NCI-H2107 treated with DMSO at 0.1 percent for 48 hours (cell line): ENCODE results near the gene HTR3C.
A peak's percentile ranks its signal among the peaks of the same experiment; 100 is the strongest.
"Not testable (repeated sequence)": the region's sequence is repeated elsewhere in the genome, so short reads cannot be mapped to it uniquely, and the experiment has no call there.

Experiments used
- DNase-seq: peaks from one replicate; lab custom pipeline; 2025; ENCODE audit not compliant: unreplicated experiment; lab: John Stamatoyannopoulos, UW

Gene HTR3C, protein sequence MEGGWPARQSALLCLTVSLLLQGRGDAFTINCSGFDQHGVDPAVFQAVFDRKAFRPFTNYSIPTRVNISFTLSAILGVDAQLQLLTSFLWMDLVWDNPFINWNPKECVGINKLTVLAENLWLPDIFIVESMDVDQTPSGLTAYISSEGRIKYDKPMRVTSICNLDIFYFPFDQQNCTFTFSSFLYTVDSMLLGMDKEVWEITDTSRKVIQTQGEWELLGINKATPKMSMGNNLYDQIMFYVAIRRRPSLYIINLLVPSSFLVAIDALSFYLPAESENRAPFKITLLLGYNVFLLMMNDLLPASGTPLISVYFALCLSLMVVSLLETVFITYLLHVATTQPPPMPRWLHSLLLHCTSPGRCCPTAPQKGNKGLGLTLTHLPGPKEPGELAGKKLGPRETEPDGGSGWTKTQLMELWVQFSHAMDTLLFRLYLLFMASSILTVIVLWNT

DNA sequence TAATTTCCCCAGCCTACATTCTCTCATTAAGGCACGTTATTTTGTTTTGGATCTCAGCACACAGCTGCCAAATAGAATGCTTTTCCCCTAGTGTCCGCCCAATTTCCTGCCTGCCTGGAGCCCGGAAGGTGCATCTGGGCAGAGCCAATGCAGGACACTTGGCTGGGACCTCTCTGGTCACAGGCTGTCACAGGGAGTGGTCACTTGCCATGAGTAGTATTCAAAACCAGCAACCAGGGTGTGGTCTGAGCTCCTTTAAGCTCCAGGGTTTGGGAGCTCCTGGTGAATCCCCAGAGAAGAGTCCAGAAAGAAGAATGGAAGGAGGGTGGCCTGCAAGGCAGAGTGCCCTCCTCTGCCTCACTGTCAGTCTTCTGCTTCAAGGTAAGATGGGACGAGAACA, at the start of gene HTR3C:
TSS of gene HTR3C (plus strand) at position 281 of the 400 bp plus-strand sequence. CDS start at position 315, 34 bp downstream.
- DNase-seq: no peak

DNA sequence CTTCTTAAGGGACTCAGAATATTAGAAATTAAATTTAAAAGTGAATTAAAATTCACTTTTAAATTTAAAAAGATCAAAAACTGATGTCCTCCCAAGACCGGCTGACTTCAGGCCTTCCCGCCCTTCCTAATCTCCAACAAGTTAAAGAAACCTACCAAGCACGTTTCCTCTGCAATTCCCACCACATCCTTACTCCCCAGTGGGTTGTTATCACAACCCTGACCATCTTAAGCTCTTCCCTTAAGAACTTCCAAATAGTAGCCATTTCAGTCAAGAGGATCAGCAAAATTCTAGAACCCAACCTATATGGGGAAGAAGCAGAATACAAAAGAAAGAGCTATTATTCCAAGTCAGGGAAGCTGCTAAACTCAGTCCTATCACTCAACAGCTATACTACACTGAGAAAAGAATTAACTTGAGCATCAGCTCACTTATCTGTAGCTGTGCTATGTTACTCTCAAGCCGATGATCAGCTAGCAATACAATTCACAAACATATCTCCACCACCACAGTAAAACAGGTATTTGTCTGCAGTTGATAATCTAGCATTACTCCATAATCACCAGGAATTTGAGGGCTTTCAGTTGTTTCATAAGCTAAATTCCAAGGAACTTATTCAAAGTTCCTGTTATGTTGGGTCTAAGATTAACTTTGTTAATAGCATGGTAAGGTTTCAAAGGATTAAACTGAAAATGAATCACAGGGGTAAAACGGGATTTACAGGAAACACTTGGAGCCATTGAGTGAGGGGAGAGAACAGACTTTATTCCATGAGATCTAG, 49.5 kb upstream of the HTR3C start:
- no peak for DNase-seq

DNA sequence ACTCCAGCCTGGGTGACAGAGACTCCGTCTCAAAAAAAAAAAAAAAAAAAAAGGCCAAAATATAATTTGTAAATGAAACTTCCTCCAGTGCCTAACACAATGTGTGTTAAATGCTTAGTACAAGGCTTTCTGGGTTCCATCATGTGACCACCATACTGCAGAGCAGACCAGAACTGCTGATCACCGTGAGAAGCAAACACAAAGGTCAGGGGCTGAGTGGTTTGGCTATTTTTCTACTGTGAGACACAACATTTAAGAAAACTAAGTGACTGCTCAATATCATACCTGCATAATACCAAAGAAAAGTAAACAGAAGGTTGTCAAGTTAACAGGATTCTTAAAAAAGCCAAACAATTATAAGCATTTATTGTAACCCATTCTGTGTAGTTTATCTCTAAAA, 48.4 kb upstream of the HTR3C start:
- no peak for DNase-seq

DNA sequence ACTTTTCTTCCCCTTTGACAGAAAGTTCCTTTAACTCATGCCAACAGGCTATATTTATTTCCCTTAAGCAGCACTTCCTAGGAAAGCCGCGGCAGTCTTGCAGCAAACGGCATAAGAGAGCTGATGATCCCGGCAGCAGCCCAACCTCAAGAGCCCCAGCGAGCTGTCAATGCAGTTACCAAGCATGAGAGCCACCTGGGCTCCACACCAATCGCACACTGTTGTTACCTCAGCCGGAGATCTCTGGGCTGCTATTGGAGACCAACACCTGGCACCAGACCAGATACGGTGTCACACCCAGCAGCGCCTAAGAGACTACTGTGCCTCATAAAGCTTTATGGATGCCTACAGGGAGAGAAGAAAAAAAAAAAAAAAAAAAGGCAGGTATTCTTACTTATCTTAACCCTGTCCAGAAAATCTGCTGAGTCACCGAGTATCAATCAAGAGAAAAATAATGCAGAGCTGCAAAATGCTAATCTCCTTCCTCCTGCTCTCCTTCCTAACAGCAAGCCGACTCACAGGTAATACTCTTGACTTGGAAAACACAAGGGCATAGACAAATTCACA, 46.8 kb upstream of the HTR3C start:
- DNase-seq: peak; percentile 99

DNA sequence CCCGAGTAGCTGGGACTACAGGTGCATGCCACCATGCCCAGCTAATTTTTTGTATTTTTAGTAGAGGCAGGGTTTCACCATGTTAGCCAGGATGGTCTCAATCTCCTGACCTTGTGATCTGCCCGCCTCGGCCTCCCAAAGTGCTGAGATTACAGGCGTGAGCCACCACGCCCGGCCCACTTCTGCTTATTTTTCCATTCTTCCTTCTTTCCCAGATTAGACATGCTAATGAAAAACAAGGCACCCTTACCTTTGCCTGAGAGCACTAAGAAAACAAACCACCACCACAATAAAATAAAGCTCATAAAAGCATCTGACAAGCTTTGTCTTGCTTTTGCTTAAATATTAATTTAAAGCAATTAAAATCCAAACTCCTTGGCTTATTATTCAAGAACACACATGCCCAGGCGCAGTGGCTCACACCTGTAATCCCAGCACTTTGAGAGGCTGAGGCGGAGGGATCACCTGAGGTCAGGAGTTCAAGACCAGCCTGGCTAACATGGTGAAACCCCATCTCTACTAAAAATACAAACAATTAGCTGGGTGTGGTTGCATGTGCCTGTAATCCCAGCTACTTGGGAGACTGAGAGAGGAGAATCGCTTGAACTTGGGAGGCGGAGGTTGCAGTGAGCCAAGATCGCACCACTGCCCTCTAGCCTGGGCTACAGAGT, 45.6 kb upstream of the HTR3C start:
- DNase-seq: not testable (repeated sequence)

DNA sequence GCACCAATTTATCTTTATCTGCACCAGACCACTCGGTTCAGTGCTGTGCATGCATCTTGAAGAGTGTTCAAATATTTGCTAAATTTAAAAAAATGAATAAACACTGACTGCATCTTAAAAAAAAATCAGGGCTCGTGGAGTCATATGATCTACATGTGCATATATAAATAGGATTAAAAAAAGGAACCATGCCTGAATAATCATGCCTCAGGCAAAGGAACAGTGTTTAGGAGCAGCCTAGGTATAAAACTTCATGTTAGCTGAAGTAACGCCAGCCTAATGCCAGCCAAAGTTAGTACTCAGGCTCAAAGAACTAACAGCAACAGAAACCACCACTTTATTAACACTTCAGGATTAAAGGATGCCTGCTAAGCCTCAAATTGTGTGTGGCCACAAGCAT, 44.7 kb upstream of the HTR3C start:
- DNase-seq: no peak

DNA sequence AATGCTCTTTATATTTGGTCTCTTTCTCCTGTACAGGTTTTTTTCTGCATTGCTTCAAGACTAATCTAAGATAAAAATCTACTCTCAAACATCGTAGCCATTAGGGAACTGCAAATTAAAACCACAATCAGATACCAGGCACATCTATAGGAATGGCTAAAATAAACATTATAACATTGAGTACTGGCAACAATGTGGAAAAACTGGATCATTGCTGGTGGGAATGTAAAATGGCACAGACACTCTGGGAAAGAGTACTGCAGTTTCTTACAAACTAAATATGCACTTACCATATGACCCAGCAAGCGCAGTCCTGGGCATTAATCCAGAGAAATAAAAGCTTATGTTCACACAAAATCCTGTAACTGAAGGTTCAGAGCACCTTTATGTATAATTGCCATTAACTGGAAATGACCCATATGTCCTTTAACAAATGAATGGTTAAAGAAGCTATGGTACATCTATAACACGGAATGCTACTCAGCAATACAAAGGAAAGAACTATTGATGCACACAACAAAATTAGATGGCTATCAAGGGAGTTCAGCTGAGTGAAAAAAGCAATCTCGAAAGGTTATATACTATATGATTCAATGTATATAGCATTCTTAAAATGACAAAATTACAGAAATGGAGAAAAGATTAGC, 41.5 kb upstream of the HTR3C start:
- no peak for DNase-seq

DNA sequence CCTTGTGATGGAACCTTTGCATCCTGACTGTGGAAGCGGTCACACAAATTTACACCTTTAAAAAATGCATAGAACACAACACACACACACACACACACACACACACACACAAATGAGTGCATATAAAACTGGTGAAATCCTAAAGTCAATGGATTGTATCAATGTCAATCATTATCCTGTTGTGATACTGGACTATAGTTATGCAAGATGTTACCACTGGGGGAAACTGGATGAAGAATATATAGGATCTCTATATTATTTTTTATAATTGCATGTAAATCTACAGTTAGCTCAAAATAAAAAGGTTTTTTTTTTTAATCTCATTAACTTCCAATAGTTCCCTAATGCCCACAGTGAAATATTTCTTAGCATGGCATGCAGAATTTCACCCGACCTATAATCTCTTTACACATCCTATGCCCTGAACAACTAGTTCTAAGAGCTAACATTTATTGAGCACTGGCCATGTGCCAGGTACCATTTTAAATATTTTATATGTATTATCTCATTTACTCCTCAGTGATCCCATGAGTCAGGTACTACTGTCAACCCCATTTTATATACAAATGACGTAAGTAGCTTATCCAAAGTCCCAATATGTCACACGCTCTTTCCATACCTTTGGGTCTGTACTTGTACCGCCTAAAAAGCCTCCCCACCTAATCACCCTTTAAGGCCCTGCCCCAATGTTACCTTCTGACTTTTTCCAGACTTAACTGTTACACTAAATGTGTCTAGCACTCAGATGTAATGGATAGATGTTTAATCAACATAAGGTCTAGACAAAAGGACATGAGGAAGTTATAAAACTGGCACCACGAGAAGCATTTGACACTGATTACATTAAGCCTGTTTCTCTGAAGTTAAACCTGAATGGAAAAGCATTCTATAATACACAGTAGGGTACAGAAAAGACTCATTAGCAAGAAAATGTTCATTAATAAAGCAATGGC, 40.6 kb upstream of the HTR3C start:
- no peak for DNase-seq

DNA sequence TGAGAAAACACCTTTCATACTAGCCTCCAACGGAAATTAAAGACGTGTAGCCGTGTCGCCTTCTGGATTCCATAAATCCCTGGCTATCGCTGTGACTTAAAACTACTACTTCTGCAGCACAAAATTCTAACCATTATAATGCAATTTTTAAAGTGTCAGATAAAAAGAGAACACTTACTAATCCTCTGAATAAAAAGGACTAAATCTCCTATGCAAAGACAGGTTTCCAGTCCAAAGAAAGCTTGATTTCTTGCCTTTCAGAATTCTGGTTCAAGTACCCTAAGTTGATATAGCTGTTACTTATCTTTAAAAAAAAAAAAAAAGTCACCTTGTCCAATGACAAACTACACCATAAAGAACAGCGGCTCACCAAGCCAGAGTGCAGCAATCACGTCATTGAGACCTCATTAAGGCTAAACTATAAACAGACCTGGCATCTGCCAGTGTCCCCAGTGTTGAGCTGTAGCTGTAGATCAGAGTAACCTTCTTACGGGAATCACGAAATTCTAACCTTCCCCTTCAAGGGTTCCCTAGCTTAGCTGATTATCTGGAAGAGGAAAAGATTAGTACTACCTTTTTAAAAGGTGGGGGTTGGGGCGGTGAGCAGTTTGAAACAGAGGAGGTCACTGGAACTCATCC, 37.3 kb upstream of the HTR3C start:
- DNase-seq: peak; percentile 87

DNA sequence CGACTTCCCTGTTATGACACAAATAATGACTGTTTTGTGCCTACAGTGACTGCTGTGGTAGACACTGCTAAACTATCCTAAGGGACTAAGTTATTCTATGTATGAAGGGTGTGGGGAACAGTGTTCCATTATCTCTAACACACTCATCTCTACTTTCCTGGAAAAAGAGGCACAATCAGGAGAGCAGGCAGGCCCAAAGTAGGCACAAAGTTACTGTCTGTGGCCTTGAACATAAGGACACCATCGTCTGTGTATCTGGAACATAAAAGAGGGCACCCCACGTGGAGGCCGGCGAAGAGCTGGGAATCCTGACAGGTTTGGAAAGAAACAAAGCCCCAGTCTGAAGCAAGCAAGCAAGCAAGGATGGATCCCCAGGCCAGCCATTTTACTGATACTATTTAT, 36.7 kb upstream of the HTR3C start:
- no peak for DNase-seq

DNA sequence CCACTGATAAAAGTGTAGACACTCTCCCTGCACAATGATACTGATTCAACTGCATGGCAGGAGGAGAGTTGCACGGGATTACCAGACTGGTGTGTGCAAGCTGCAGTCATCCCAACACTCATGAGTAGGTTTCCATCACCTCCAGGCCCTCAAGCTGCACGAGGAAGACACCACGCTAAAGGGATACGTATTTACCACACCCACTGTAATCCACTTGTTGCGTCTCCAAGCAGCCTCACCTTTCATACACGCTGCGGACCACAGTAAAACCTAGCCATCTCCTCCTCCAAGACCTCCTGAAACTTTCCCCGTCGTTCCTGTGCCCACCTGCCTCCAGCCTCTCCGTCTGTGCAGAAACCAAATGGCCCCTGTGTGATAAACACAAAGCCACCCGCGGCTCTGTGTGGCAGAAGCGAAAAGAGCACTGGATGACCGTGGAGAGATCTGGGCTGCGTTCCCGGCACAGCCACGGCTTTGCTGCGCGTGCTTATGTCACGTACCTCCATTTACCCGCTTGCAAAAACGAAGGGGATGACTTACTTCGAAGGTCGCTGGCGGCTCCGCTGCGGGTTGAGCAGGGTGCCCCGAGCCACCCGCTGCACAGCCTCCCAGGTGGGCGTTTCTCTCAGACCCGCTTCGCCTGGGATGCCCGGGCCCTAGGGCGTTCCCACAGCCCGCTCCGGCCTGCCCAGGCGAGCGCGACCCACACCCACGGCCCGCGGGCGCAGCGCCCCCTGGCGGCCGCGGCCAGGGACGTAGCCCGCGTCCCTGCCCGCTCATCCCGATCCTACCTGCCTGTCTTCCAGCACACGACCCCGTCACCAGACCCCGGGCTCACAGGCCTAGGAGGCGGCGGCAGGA, 35.8 kb upstream of the HTR3C start:
- peak; percentile 59 for DNase-seq

DNA sequence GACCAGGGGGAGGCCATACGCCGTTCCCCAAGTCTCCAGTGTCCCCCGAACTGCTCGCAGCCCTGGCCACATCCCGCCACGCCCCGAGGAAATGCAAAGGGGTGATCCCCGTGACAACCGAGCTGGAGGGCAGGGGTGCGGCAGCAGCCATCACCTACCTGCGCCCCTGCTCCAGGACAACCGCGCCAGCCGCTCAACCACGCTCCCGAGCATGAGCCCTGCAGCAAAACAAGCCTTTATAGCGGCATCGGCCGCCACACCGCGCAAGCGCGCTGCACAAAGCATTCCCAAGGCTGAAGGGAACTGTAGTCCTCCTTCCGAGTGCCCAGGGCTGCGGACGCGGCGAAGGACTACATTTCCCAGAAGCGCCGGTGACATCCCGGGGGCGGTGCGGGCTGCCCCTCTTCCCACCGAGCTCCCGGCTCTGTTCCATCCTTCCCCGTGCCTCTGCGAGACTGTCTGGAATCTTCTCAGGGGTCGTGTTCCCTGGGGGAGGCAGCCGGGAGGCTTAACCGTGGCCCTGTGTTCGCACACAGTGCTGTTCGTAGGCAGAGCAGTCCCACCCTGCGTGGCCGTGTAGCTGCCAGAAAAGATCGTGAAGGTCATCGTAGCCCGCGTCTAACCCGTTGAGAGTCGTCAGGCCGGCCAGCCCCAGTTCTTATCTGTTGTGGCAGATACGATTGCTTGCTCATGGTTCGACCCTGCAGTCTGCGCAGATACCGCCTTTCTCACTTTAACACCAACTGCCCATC, 35.0 kb upstream of the HTR3C start, which contains the start of gene ABCC5:
TSS of gene ABCC5 (minus strand) at position 213 of the 752 bp plus-strand sequence. CDS start 3,492 bp downstream, outside the sequence.
- DNase-seq: peak; percentile 99

DNA sequence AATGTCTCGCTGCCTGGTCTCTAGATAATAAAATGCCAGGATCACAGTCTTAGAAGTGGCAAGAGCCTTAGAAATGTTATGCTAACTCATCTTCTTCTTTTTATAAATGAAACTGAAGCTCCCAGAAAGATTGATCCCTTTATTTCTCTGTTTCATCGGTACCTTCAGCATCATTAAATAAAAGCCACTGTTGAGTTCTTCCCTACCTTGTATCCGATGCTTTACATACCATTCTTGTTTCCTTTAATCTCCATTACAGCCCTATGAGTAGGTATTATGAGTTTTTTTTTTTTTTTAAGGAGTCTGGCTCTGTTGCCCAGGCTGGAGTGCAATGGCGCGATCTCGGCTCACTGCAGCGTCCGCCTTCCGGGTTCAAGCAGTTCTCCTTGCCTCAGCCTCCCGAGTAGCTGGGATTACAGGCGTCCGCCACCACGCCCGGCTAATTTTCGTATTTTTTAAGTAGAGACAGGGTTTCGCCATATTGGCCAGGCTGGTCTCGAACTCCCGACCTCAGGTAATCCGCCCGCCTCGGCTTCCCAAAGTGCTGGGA, 34.3 kb upstream of the HTR3C start:
- DNase-seq: peak; percentile 61

DNA sequence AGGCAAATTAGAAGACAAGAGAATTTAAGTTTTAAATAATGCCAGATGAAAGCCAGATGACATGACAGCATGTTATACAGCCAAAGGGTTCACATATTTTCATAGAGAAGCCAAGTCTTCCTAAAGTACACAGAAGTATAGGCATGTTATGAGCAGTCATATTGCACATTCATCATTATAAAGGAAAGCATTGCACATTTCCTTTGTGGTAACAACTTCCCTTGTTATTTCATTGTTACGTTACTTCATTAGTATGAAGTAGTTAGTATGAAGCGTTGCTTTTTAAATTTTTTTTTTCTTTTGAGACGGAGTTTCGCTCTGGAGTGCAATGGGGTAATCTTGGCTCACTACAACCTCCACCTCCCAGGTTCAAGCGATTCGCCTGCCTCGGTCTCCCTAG, 30.5 kb upstream of the HTR3C start:
- no peak for DNase-seq

DNA sequence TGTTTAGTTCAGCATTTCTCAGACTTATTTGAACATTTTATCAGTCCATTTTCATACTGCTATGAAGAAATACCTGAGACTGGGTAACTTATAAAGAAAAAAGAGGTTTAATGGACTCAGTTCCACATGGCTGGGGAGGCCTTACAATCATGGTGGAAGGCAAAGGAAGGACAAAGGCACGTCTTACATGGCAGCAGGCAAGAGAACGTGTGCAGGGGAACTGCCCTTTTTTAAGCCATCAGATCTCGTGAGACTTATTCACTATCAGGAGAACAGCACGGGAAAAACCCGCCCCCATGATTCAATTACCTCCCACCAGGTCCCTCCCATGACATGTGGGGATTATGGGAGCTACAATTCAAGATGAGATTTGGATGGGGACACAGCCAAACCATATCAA, 27.6 kb upstream of the HTR3C start:
- not testable (repeated sequence) for DNase-seq

DNA sequence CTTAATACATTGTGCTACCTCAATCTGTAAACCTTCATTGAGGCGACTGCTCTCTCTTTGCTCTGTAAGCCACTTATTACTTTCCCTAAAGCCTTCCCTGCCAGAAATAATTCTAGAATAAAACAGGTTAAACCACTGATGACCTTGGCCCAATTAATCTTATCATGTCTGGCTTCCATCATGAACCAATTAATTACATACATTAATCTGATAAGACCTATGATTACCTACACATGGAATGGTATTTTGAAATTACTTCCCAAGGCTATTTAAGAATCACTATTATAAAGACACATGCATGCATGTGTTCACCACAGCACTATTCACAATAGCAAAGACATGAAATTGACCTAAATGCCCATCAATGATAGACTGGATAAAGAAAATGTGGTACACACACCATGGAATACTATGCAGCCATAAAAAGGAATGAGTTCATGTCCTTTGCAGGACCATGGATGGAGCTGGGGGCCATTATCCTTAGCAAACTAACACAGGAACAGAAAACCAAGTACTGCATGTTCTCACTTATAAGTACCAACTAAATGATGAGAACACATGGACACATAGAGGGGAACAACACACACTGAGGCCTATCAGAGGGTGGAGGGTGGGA, 24.5 kb upstream of the HTR3C start:
- not testable (repeated sequence) for DNase-seq

DNA sequence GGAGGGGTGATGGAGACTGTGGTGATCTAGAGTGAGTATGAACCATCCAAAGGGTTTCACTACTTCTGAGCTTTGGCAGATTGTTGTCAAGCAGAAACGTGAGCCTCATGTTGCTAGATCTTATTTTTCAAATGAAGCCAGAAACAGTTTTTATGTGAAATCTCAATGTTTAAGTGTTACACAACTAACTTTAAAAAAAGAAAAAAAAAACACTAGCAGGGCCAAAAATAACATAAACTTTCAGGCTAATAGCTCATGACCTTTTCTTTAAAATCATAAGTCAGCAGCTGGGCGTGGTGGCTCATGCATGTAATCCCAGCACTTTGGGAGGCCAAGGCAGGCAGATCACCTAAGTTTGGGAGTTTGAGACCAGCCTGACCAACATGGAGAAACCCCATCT, 23.4 kb upstream of the HTR3C start:
- no peak for DNase-seq
